GM19025 (cell line): ENCODE results near the gene LGALS9.
"Not testable (repeated sequence)": the region's sequence is repeated elsewhere in the genome, so short reads cannot be mapped to it uniquely, and the experiment has no call there.

ENCODE experiments used
- ATAC-seq: cut with Tn5 transposase; IDR thresholded peaks from one replicate; pipeline ENCODE4 v1.9.1; 2021; ENCODE audit warnings: mild to moderate bottlenecking, low read depth, moderate library complexity; ENCODE audit not compliant: unreplicated experiment

The LGALS9 gene

DNA sequence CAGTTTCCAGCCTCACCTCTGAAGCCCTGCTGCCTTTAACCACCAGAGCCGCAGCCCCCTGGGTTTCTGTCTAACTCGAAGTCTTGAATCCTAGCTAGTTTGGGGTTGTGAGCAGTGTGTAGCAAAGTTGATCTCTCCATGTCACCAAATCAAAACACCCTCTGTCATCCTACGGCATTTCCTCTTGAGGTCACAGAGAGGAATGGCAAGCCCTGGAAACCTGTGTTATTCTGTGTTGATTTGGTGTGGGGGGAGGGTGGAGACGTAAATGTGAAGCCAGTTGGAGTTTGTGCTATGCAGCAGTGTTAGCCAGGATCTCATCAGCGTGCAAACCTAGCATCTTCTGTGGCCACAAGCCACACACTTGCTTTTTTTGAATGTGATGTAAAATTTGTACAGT, 5.1 kb upstream of the LGALS9 start:
- no peak for ATAC-seq

DNA sequence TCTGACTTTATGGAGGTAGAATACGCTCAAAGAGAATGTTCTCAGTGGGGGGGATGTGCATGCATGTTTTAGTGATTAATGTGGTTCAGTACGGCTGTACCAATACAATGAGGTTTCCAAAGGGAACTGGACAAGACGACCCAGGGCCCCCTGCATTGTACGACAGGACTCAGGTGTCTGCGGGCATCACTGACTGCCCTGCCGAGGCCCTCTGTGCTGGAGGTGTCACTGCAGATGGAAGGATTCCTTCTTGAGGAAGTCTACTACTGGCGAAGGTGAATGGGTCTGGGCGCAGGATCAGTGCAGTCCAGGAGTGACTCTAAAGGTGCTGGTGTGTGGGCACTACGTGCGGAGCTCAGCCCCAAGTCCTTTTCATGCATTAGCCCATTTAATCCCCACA, 3.5 kb upstream of the LGALS9 start:
- ATAC-seq, result no peak

DNA sequence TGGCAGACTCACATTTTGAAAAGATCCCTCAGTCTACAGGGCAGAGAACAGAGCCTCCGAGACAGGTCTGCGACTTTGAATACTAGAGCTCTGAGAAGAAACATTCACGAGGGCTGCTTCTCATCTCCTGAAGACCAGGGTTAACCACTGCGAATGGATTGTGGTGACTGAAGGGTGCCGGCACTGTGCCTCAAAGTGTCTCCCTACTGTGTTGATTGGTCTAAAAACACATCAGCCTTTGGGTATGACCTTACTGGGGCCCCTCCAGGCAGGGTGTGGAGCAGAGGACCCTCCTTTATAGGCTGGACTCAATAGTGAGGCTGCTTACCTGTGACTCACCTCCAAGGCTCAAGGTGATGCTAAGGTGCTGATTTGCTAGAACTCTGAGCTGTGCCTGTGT, 2.6 kb upstream of the LGALS9 start:
- no peak for ATAC-seq

DNA sequence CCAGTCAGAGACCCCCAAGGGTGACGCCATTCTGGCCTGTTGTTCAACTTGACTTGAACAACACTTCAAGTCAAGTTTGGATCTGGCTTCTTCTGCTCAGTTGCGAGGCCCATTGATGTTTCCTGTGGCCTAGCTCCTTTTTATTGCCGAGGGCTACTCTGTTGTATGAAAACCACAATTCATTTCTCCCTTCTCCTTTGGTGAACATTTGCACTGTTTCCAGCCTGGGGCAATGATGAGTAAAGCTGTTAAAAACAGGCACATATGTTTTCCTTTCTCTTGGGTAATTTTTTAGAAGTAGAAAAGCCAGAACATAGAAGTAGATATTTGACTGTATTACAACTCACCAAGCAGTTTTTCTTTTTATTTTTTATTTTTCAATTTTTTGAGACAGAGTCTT, 1.7 kb upstream of the LGALS9 start:
- not testable (repeated sequence) for ATAC-seq

DNA sequence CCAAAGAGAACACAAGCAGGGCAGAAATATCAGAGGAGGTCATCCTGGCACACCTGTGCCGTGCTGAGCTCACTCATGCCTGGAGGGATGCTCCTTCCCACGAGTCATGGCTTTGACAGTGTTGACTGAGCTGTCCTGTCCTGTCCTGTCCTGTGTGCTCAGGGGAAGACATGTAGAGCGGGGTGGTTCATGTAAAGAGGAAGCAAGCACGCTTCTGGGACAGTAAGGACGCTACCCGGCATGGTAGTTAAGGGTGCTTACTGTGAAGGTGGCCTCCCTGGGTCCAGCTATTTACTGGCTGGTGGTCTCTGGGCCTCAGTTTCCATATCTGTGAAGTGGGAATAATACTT, 398 bp downstream of the LGALS9 start:
- ATAC-seq, result peak; percentile 28

DNA sequence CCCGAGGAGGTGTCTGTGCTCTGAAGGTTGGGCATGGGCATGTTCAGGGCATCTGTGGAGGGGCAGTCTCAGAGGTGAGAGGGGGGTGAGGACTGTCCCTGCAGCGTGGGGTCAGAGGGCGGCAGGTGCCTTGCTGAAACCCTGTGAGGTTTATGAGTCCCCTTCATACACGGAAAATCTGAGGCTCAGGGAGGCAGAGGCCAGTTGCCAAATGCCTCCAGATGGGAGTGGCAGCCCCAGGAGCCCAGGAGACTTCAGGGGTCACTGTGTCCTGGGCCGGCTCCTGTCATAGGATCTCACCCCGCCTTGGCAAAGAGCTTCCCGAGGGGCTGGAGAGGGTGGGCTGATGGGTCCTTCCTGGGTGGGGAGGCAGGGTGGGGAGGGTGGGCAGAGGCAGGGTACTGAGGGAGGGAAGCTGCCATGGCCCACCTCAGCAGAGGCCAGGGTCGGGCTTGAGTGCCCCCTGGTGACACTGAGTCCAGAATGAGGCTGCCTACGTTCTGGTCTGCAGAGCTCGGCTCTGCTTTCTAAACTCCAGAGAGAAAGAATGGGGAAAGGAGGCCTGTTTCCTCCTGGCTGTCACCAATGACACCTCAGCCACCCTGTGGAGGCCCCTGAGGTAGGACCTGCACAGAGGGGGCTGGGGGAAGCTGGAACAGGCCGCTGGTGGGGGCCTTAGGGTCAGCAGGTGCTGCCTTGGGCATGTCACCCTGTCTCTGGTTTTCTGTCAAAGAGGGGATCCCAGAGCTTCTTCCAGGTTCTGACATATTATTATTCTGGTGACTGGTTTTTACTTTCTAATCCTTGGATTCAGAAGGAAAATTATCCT, 1.1 kb downstream of the LGALS9 start:
- no peak for ATAC-seq

DNA sequence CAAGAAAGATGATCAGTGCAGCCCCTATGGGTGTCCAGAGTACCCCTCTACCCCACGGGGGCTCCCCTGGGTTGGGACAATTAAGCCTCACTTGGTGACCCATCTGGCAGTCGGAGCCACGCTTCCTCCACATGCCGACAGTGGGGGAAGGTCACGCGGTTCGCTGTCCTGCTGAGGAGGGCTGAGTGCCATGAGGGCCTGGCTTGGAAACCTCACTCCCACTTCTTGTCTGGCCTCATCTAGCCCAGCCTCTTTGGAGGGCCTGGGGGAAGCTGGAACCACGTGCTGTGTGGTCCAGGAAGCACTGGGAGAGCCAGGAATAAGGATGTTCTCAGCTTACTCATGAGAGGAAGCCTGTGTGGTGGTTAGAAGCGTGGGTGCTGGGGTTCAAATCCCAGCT, 1.8 kb downstream of the LGALS9 start:
- ATAC-seq, result not testable (repeated sequence)

DNA sequence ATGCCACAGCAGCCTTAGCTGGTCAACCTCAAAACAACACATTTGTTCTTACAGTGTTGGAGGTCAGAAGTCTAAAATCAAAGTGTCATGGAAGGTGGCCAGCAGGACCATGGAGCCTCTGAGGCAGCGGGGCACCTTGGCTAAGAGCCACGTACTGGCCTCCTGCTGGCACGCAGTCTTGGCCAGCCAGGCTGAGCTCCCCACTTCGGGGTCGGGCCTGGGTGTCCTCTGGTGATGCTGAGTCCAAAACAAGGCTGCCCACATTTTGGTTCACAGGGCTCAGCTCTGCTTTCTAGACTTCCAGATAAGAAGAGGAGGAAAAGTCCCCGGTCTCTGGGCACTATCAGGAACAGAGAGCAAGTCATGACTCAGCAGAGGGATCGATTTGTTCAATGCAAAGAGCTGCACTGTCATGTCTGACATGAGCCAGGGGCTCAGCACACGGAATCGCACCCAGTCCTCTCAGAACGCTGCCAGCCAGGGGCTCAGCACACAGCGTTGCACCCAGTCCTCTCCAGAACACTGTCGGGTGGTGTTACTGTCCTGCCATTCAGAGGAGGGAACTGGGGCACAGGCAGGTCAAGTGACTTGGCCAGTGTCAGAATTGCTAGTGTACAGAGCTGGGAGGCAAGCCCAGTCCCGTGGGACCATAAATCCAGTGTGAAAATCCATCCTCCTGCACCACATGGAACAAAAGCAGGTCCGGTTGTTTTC, 2.5 kb downstream of the LGALS9 start:
- no peak for ATAC-seq

DNA sequence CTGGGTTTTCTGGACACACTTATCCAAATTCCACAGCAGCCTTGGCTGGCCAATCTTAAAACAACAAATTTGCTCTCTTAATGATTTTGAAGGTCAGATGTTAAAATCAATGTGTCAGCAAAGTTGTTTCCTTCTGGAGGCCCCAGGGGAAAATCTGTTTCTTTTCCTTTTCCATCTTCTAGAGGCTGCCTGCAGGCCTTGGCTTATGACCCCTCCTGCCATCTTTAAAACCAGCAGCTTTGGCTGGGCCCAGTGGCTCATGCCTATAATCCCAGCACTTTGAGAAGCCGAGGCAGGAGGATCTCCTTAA, 3.0 kb downstream of the LGALS9 start:
- no peak for ATAC-seq

DNA sequence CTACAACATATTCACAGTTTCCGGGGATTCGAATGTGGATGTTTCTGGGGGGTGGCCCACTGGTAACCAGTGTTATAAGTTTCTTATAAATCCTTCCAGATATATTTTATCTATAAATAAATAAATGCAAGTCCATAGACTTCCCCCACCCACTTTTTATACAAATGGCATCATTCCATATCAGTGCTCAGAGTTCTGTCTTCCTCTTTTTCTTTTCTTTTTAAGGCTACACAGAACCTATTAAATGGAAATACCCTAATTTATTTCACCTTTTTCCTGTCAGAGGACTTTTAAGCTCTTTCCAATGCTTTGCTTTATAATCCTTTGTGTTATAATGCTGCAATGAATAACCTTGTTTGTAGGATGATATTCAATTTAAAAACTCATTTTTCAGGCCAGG, 3.8 kb downstream of the LGALS9 start:
- no peak for ATAC-seq

DNA sequence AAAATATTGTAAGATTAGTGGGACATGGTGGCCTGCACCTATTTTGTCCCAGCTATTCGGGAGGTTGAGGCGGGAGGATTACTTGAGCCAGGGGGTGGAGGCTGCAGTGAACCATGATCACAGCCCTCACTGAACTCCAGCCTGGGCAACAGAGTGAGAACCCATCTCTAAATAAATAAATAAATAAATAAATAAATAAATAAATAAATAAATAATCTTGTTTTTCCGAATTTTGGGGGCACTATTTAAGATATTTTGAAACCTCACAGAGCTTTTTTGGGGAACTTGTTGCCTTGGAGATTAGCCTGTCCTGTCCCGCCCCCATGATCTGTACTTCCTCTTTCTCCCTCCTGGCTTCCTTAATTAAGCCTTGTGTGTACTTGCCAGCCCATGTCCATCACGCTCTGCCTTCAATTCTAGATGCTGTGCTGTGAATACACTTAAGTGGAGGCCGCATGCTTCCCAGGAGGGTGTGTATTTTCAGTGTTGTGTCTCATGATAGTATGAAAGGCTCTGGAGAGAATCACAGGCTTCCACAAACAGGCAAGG, 4.4 kb downstream of the LGALS9 start:
- ATAC-seq, result no peak

DNA sequence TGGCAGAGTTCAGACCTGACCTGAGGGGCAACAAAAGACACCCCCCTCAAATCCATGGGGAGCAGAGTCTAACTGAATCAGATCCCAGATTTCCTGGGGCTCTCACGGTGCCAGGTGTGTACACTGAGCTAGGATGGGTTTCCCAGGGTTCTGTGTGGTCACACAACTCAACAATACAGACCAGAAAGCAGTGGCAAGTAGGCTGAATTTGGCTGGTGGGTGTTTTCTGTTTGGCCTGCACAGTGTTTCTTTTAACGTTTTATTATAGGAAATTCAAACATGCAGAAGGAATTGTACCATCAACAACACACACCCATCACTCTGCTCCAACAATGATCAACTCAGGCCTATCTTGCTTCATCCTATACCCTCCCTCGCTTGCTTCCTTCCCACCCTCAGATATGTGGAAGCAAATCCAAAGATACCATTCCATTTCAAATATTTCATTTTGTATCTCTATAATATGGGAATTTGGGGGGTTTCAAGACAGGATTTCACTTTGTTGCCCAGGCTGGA, 5.1 kb downstream of the LGALS9 start:
- ATAC-seq, result not testable (repeated sequence)

DNA sequence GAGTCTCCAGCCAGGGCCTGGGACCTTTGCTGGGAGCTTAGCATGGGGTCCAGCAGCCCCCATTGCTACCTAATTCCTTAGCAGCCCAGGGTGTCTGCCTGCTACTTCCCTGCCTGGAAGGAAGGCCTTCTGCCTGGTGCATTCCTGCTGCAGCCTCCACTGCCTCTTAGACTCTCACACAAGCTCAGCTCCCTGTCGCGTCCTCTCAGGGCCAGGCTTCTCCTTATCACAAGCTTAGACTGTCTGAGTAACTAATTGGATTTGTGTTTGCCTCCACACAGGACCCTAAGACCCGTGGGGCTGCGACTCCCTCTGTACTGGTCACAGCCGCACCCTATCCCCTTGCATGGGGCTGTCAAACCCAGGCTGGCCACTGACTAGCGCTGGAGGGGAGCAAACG, 6.8 kb downstream of the LGALS9 start:
- not testable (repeated sequence) for ATAC-seq

DNA sequence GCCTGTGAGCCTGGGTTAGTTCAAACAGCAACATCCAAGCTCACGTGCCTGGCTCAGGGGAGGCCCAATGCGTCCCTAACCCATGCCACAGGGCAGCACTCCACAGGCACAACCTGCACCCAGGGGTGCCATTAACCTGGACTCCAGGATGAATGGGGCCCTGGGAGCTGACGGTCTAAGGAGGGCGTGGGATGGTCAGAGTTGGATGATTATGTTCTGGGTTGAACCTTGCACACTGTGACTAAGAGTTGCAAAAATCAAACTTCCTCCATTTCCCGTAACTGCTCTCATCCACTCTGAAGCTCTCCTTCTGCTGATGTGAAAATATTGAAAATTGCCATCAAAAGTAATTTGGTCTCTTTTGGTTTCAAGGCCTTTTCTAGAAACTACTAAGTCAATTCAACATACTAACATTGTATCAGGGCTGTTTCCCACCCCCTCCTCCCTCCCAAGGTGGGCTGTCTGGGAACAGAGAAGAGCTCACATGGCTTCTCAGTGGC, 7.5 kb downstream of the LGALS9 start:
- ATAC-seq, result not testable (repeated sequence)

DNA sequence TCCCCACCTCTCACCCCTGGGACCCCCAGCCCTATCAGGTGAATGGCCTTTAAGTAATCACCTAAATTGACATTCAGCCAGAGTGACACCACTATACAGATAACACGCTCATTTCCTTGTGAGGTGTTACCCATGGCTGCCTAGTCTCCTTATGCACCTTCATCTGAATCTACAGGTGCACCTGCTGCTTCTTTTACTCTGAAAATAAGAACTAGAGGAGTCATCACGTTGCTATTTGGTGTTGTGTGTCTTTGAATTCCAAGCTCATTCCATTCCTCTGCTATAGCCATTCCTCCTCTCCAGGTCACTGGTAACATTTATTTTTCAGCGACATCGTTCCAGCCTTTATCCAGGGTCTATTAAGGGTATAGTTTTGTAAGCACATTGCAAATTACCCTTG, 9.8 kb downstream of the LGALS9 start:
- no peak for ATAC-seq

DNA sequence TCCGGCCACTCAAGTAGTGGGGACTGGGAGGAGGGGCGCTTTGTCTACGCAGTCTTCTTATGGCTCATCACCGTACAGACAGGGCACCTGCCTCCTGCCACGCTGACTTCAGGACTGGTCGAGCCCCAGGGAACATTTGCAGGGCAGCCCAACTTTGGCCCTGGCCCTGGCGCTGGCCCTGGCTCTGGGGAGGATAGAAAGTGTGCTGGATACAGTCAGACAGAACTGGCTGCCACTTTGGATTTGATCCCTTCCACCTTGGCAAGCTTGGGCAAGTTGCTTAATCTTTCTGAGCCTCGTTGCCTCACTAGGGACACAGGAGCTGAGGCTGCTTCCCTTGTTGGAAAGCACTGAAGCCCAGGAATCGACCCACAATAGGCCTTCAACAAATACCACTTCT, 13.6 kb downstream of the LGALS9 start:
- ATAC-seq, result no peak

DNA sequence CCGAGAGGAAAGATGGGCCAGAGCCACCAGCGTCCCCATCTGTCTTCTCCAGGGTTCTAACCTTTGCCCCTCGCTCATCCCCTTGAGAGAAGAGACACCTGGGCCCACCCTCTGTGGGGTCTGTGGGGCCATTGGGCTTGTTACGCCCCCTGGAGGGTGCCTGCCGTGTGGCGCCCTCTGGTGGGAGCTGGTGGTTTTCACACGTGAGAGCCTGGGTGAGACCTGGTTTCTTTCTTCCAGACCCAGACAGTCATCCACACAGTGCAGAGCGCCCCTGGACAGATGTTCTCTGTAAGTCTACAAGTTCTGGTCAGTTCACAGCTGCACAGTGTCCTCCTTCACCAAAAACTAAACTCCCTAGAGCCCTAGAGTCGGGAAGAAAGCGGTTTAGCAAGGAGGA, 14.6 kb downstream of the LGALS9 start:
- ATAC-seq, result not testable (repeated sequence)

DNA sequence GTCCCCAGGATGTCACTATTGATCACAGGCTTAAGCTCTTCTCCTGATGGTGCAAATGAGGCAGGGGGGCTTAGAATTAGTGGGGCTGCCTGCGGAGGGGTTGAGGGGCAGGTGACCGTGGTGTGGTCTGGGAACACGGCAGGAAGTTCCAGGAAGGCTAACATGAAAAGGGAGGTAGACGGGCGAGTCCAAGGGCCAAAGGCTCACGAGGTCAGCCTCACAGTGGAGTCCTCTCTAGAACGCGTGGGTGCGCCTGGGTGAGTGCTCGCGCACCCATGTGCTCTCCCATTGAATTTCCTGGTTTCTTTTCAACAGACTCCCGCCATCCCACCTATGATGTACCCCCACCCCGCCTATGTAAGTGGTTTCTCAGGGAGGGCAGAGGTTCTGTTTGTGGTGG, 15.2 kb downstream of the LGALS9 start:
- no peak for ATAC-seq

DNA sequence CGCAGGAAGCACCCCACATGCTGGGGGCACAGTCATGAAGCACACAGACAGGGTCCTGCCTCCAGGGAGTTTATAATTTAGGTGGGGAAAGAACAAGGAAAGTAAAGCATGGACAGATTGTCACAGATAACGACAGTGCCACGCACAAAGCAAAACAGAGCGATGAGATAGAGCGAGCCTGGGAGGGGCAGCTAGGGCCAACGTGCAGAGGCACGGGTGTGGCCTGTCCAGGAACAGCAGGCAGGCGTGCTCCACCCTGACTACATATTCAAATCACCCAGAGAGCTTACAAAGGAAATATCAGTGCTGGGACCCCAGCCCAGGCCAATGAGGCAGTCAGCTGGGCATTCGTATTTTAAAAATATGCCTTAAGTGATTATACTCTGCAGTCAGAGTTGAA, 16.8 kb downstream of the LGALS9 start:
- no peak for ATAC-seq

DNA sequence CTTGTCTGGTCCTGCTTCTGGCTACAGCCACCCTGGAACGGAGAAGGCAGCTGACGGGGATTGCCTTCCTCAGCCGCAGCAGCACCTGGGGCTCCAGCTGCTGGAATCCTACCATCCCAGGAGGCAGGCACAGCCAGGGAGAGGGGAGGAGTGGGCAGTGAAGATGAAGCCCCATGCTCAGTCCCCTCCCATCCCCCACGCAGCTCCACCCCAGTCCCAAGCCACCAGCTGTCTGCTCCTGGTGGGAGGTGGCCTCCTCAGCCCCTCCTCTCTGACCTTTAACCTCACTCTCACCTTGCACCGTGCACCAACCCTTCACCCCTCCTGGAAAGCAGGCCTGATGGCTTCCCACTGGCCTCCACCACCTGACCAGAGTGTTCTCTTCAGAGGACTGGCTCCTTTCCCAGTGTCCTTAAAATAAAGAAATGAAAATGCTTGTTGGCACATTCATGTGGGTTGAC, 18.2 kb downstream of the LGALS9 start:
- not testable (repeated sequence) for ATAC-seq

DNA sequence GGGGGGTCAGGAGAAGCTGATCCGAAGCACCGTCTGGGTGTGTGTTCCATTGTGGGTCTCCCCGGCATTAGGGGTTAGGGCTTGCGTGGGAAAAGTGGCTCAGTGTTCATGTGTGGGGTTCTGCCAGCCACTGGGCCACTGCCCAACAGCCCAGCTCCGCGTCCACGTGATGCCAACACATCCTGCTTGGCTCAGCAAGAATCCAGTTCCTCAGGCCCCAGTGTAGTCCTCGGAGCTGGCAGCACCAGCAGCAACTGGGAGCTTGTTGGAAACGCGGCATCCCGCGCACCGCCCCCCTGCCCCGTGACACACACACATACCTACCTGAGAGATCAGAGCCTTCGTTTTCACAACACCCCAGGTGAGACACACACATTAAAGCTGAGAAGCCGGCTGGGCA, 18.9 kb downstream of the LGALS9 start:
- no peak for ATAC-seq
